Measurements from ENCODE around the gene STK32C. TPM values are rescaled to one million over a fixed set of nuclear protein-coding genes. Genes with fewer than 3 reads are reported as not detected.

STK32C gene
- total and polyA plus RNA-seq, 2 experiments from 2014 or later, result 8.8 to 9.8 TPM

DNA sequence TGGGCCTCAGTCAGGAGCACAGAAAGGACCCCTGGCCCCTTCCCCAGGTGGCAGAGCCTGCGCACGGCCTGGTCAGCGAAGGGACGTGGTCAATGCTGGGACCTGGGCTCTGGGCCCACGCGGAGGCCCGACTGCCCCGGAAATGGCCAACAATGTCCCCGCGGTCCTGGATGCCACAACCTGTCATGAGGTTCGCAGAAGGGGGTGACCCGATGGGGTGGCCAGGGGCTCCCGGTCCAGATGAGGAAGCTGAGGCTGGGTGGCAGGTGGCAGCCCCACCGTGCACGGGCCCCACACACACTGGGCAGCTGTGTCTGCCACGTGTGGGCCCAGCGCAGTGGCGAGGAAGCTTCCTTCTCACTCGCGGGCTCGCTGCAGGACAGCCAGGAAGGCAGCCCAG lies 71.6 kb downstream of the STK32C start:
- 92 to 96% methylated on average over 17 to 21 of the region's 21 CpGs for WGBS, 2 experiments (ENCODE audit: low coverage in 1 of 2, low lambda C conversion rate in 2 of 2, missing lambda C conversion rate in 2 of 2)
- Histone ChIP-seq H3K36me3 (ENCODE audit: low read depth) (no peaks in the 10 kb centered on the region), H3K4me3 (no peak overlapping the region), H3F3A (ENCODE audit: insufficient read depth) (no peaks in the 10 kb centered on the region), H3K27me3 (replicated peaks; ENCODE audit: insufficient read depth) (no peaks in the 10 kb centered on the region), H3K9me2 (ENCODE audit: insufficient read depth) (no peaks in the 10 kb centered on the region), H3K9ac (no peak overlapping the region), H3K4me2 (ENCODE audit: unreplicated experiment) (no peak overlapping the region), H4K20me1 (ENCODE audit: insufficient read depth) (no peaks in the 10 kb centered on the region), H3K9me3 (ENCODE audit: low read depth) (no peaks in the 10 kb centered on the region), H3K27ac (no peak overlapping the region), H2AFZ (no peak overlapping the region), H3K4me1 (ENCODE audit: insufficient read depth) (no peaks in the 10 kb centered on the region), H3K79me2 (ENCODE audit: insufficient read depth) (no peaks in the 10 kb centered on the region)
- DNase-seq, result no peak
- no peak for TF ChIP-seq EZH2 (IDR thresholded peaks at IDR 0.05; ENCODE audit: insufficient read depth, poor library complexity, severe bottlenecking)
- TF ChIP-seq EZH2phosphoT487 (IDR thresholded peaks at IDR 0.05; ENCODE audit: insufficient read depth, low read depth), result no peak
- in situ Hi-C loops (cut with MboI), result no loop called here

DNA sequence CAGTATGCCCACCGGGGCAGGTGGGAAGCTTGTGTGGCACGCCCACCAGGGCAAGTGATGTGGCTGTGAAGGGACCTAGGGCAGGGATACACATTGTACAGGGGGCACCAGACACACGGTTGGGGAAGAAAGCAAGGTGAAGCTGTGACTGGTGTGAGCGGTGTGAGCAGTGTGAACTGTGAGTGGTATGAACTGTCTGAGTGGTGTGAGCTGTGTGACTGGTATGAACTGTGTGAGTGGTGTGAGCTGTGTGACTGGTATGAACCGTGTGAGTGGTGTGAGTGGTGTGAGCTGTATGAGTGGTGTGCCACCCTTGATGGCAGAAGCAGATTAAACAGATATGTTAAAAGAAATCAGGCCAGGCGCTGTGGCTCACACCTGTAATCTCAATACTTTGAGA lies 72.9 kb downstream of the STK32C start:
- H3K9me2 ChIP-seq (ENCODE audit: insufficient read depth), result no peaks in the 10 kb centered on the region
- 87 to 89% methylated on average over 6 of the region's 6 CpGs for WGBS, 2 experiments (ENCODE audit: low coverage in 1 of 2, low lambda C conversion rate in 2 of 2, missing lambda C conversion rate in 2 of 2)
- H3K9ac ChIP-seq, result no peak overlapping the region
- no peaks in the 10 kb centered on the region for H3K36me3 ChIP-seq (ENCODE audit: low read depth)
- TF ChIP-seq EZH2phosphoT487 (IDR thresholded peaks at IDR 0.05; ENCODE audit: insufficient read depth, low read depth) (no peak), EZH2 (IDR thresholded peaks at IDR 0.05; ENCODE audit: insufficient read depth, poor library complexity, severe bottlenecking) (no peak)
- H3K27ac ChIP-seq, result no peak overlapping the region
- no peaks in the 10 kb centered on the region for H3K4me1 ChIP-seq (ENCODE audit: insufficient read depth)
- no peaks in the 10 kb centered on the region for H3F3A ChIP-seq (ENCODE audit: insufficient read depth)
- in situ Hi-C loops (cut with MboI), result no loop called here
- no peaks in the 10 kb centered on the region for H3K27me3 ChIP-seq (replicated peaks; ENCODE audit: insufficient read depth)
- no peaks in the 10 kb centered on the region for H3K9me3 ChIP-seq (ENCODE audit: low read depth)
- no peaks in the 10 kb centered on the region for H3K79me2 ChIP-seq (ENCODE audit: insufficient read depth)
- no peak overlapping the region for H3K4me3 ChIP-seq
- H3K4me2 ChIP-seq (ENCODE audit: unreplicated experiment), result no peak overlapping the region
- no peak for DNase-seq
- no peak overlapping the region for H2AFZ ChIP-seq
- H4K20me1 ChIP-seq (ENCODE audit: insufficient read depth), result no peaks in the 10 kb centered on the region

DNA sequence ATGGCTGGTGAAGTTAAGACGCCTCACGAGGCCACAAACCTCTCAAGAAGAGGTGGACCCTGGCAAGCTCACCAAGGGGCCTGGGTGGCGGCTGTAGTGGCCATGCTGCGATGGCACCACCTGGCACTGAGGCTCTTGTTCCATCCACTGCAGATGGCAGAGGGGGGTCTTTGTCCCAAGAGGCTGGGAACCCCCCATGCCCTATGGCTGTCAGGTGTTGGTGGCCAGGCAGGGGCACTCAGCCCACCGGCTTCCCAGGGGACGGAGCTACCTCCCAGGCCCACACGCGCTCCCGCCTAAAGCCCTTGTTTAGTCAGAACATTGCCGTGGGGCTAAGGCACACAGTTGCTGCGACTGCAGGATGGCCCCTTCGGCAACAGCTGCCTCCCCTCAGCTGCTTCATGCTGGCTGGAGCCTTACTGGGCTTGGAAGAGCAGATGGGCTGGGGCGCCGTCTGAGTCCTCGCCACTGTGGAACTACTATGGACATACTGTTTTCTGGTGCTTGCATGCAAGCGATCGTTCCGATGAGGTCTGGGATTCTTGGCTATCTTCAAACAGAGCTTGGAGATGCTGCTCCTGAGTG lies 74.2 kb downstream of the STK32C start:
- H3K4me2 ChIP-seq (ENCODE audit: unreplicated experiment), result no peak overlapping the region
- no peak overlapping the region for H3K27ac ChIP-seq
- no peak overlapping the region for H3K4me3 ChIP-seq
- no peaks in the 10 kb centered on the region for H3F3A ChIP-seq (ENCODE audit: insufficient read depth)
- in situ Hi-C loops (cut with MboI), result no loop called here
- H3K27me3 ChIP-seq (replicated peaks; ENCODE audit: insufficient read depth), result no peaks in the 10 kb centered on the region
- no peaks in the 10 kb centered on the region for H3K36me3 ChIP-seq (ENCODE audit: low read depth)
- H3K9me2 ChIP-seq (ENCODE audit: insufficient read depth), result no peaks in the 10 kb centered on the region
- H3K9ac ChIP-seq, result no peak overlapping the region
- no peak for TF ChIP-seq EZH2phosphoT487 (IDR thresholded peaks at IDR 0.05; ENCODE audit: insufficient read depth, low read depth)
- TF ChIP-seq EZH2 (IDR thresholded peaks at IDR 0.05; ENCODE audit: insufficient read depth, poor library complexity, severe bottlenecking), result no peak
- no peak overlapping the region for H2AFZ ChIP-seq
- no peaks in the 10 kb centered on the region for H4K20me1 ChIP-seq (ENCODE audit: insufficient read depth)
- 84 to 85% methylated on average over 18 of the region's 18 CpGs for WGBS, 2 experiments (ENCODE audit: low coverage in 1 of 2, low lambda C conversion rate in 2 of 2, missing lambda C conversion rate in 2 of 2)
- DNase-seq, result no peak
- no peaks in the 10 kb centered on the region for H3K4me1 ChIP-seq (ENCODE audit: insufficient read depth)
- H3K79me2 ChIP-seq (ENCODE audit: insufficient read depth), result no peaks in the 10 kb centered on the region
- no peaks in the 10 kb centered on the region for H3K9me3 ChIP-seq (ENCODE audit: low read depth)

DNA sequence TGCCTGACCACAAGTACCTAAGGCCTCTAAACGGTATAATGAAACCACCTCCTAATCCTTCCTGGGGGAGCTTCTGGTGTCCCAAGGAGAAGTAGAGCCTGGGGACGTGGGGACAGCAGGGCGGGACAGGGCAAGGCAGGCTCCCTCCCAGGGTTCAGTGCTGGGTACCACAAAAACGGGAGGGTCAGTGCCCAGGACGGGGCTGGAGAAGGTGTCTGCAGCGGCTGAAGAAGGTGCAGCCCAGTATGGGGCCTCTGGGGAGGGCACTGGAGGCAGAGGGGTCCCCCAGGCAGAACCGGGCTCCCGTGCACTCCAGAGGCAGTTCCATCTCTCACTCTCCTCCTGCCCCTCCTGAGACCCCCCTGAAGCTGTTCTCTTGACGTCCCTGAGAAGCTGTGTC lies 74.8 kb downstream of the STK32C start:
- WGBS, 2 experiments (ENCODE audit: low coverage in 1 of 2, low lambda C conversion rate in 2 of 2, missing lambda C conversion rate in 2 of 2), result 74 to 80% methylated on average over 9 of the region's 9 CpGs
- in situ Hi-C loops (cut with MboI), result no loop called here
- no peak for DNase-seq

More for the DNA sequence above, 74.8 kb downstream of the STK32C start:
- H2AFZ ChIP-seq, result no peak overlapping the region
- TF ChIP-seq EZH2phosphoT487 (IDR thresholded peaks at IDR 0.05; ENCODE audit: insufficient read depth, low read depth) (no peak), EZH2 (IDR thresholded peaks at IDR 0.05; ENCODE audit: insufficient read depth, poor library complexity, severe bottlenecking) (no peak)
- no peak overlapping the region for H3K27ac ChIP-seq
- no peaks in the 10 kb centered on the region for H3K9me2 ChIP-seq (ENCODE audit: insufficient read depth)
- no peaks in the 10 kb centered on the region for H3K9me3 ChIP-seq (ENCODE audit: low read depth)
- no peak overlapping the region for H3K9ac ChIP-seq
- H3K4me1 ChIP-seq (ENCODE audit: insufficient read depth), result no peaks in the 10 kb centered on the region
- H3K4me2 ChIP-seq (ENCODE audit: unreplicated experiment), result no peak overlapping the region
- no peaks in the 10 kb centered on the region for H3K79me2 ChIP-seq (ENCODE audit: insufficient read depth)
- H3K4me3 ChIP-seq, result no peak overlapping the region
- no peaks in the 10 kb centered on the region for H3K27me3 ChIP-seq (replicated peaks; ENCODE audit: insufficient read depth)
- no peaks in the 10 kb centered on the region for H3F3A ChIP-seq (ENCODE audit: insufficient read depth)
- H3K36me3 ChIP-seq (ENCODE audit: low read depth), result no peaks in the 10 kb centered on the region
- H4K20me1 ChIP-seq (ENCODE audit: insufficient read depth), result no peaks in the 10 kb centered on the region

All from GM23248 (cell line).